K562 (cell line): ENCODE data around the gene C2orf72. TPM values are rescaled to one million over a fixed set of nuclear protein-coding genes. Genes with fewer than 3 reads are reported as not detected.

ENCODE experiments used
- ATAC-seq: fragments of 200-7000 bp; cut with Tn5 transposase; 3 replicates; pipeline ENCODE4 v1.9.1; 2020; ENCODE audit warnings: moderate library complexity
- BruUV-seq: library from RNA; stranded (reverse); fragments of 400-500 nt; replicated peaks from 2 replicates; lab custom pipeline; 2021; lab: Mats Ljungman, UMichigan
- CTCF ChIA-PET: fragments of 300-600 bp; formaldehyde crosslinking; extraction: SDS; loops from one replicate; lab custom pipeline; 2021; ENCODE audit warnings: low intra/inter-chr PET ratio; lab: Yijun Ruan, JAX
- POLR2A ChIA-PET: fragments of 300-600, 350-650 bp; sonication (Branson Sonifier 250); formaldehyde crosslinking; extraction: SDS; loops from one replicate; lab custom pipeline; 2021; ENCODE audit warnings: antibody characterized with exemption, inconsistent platforms; lab: Yijun Ruan, JAX
- DNase-seq, 4 experiments: peaks; one replicate each; pipeline versions ENCODE4 v3.0.0 to v3.0.0-alpha.2; 2011 to 2018; ENCODE audit warnings: low spot score in 3 of 4, mixed read lengths in 3 of 4; ENCODE audit errors: extremely low read depth in 1 of 4
- FAIRE-seq: peaks from 2 replicates; lab custom pipeline; 2011; peaks lifted over from hg19 to GRCh38; lab: Jason Lieb, UNC
- H2AFZ ChIP-seq: 2 replicates; pipeline ENCODE4 v1.6.0; 2011; ENCODE audit warnings: low read depth, low read length, control low read depth, inconsistent platforms
- H3K27ac ChIP-seq: fragments of 200-600 bp; 3 replicates; pipeline ENCODE4 v1.8.0; 2011; ENCODE audit warnings: low read depth, mild to moderate bottlenecking, control low read depth, inconsistent platforms, low read length, moderate library complexity, mixed read lengths; ENCODE audit errors: extremely low read depth
- H3K27me3 ChIP-seq, 2 experiments: fragments of 300-600 bp in 1 of 2; 2 replicates in 1 of 2; 3 replicates in 1 of 2; pipeline versions ENCODE4 v1.6.0 to v1.8.0; 2011; ENCODE audit warnings: inconsistent platforms in 2 of 2, low read length in 2 of 2, mild to moderate bottlenecking in 1 of 2, mixed read lengths in 1 of 2, moderate library complexity in 1 of 2; ENCODE audit not compliant: control insufficient read depth in 2 of 2, insufficient read depth in 2 of 2
- H3K36me3 ChIP-seq: fragments of 300-600 bp; 3 replicates; pipeline ENCODE4 v1.8.0; 2011; ENCODE audit warnings: mild to moderate bottlenecking, low read length, inconsistent platforms; ENCODE audit not compliant: control insufficient read depth, insufficient read depth
- H3K4me1 ChIP-seq, 2 experiments: fragments of 200-600 bp in 1 of 2; replicated peaks in 1 of 2; 2 replicates in 1 of 2; 3 replicates in 1 of 2; pipeline versions ENCODE4 v1.5.1 to v1.8.0; 2011; ENCODE audit warnings: inconsistent platforms in 2 of 2, low read length in 2 of 2, mild to moderate bottlenecking in 1 of 2, mixed read lengths in 1 of 2, moderate library complexity in 1 of 2; ENCODE audit not compliant: control insufficient read depth in 2 of 2, insufficient read depth in 2 of 2
- H3K4me2 ChIP-seq: 2 replicates; pipeline ENCODE4 v1.6.1; 2011; ENCODE audit warnings: low read length, control low read depth, inconsistent platforms, mixed read lengths; ENCODE audit not compliant: insufficient read depth
- H3K4me3 ChIP-seq: fragments of 200-600 bp; sonication (generic), shearing (Covaris generic); 2 replicates; pipeline ENCODE4 v1.5.1; 2016; ENCODE audit warnings: control low read depth, inconsistent platforms
- H3K79me2 ChIP-seq: fragments of 200-600 bp; 3 replicates; pipeline ENCODE4 v1.8.0; 2011; ENCODE audit warnings: low read length, inconsistent platforms; ENCODE audit not compliant: control insufficient read depth, insufficient read depth
- H3K9ac ChIP-seq, 2 experiments: 2 replicates each; pipeline versions ENCODE4 v1.6.0 to v1.6.1; 2011; ENCODE audit warnings: low read depth in 2 of 2, low read length in 2 of 2, control low read depth in 1 of 2, inconsistent platforms in 1 of 2, mild to moderate bottlenecking in 1 of 2, mixed read lengths in 1 of 2; ENCODE audit not compliant: insufficient read depth in 1 of 2
- H3K9me1 ChIP-seq: one replicate; pipeline ENCODE4 v1.6.0; 2011; ENCODE audit warnings: inconsistent platforms, mild to moderate bottlenecking, low read length, moderate library complexity; ENCODE audit not compliant: control insufficient read depth, insufficient read depth
- H3K9me3 ChIP-seq: replicated peaks from 2 replicates; pipeline ENCODE4 v1.5.1; 2011; ENCODE audit warnings: low read depth, low read length, inconsistent platforms; ENCODE audit not compliant: control insufficient read depth, insufficient read depth
- H4K20me1 ChIP-seq: replicated peaks from 2 replicates; pipeline ENCODE4 v1.6.1; 2011; ENCODE audit warnings: low read length, inconsistent platforms, mixed read lengths; ENCODE audit not compliant: control insufficient read depth, insufficient read depth
- FOSL1 ChIP-seq: fragments of 200-800 bp; sonication (Bioruptor generic); conservative IDR thresholded peaks from 2 replicates; pipeline ENCODE4 v1.6.1; 2016; ENCODE audit warnings: missing genetic modification characterization, missing compliant biosample characterization
- RAD51 ChIP-seq: fragments of 450-650 bp; IDR thresholded peaks from 2 replicates; pipeline ENCODE4 v1.7.1; 2016; ENCODE audit warnings: low read depth, mild to moderate bottlenecking, borderline replicate concordance
- WGBS: fragments of 100-300 bp; shearing (Covaris generic); methylation state at CpG from one replicate; pipeline ENCODE4 v1.1.6; 2016; ENCODE audit warnings: low coverage, mixed read lengths; ENCODE audit not compliant: insufficient coverage; ENCODE audit errors: missing lambda C conversion rate; 5-methylcytosine and 5-hydroxymethylcytosine counted together
- in situ Hi-C: fragments of 300-500 bp; cut with MboI; formaldehyde crosslinking; loops from 4 replicates; pipeline ENCODE4 v1.15.0; 2018; ENCODE audit warnings: inconsistent platforms, mixed read lengths
- intact Hi-C: fragments of 100-400 bp; cut with micrococcal nuclease; formaldehyde crosslinking; loops from 2 replicates; pipeline ENCODE4 v1.14.2; 2022
- polyA plus RNA-seq, 8 experiments: library from polyadenylated mRNA; depleted of rRNA in 4 of 8; stranded (reverse) in 5 of 8; unstranded in 3 of 8; fragments of >200 nt; fragmentation: Nextera tagmentation in 2 of 8; fragmentation: Illumina TruSeq in 1 of 8; extraction: Ambion mirVana in 2 of 8; extraction: Trizol in 1 of 8; gene quantifications; 2 replicates each; pipeline versions ENCODE4 v1.2.1 to v1.2.3, GENCODE V29; 2011 to 2014; ENCODE audit warnings: inconsistent platforms in 1 of 8, missing spikeins in 1 of 8
- total RNA-seq, 7 experiments: library from RNA; depleted of rRNA in 6 of 7; stranded (reverse); fragments of >200 nt in 6 of 7; fragmentation: Illumina TruSeq in 2 of 7; extraction: Trizol in 2 of 7; gene quantifications; 2 replicates each; pipeline versions ENCODE4 v1.2.1 to v1.2.3, GENCODE V29; 2011 to 2021; ENCODE audit warnings: low replicate concordance in 1 of 7
- TF ChIP-seq, protein P1 (sequence below): fragments of 250-450 bp; sonication (Bioruptor Pico); IDR thresholded peaks from 2 replicates; pipeline ENCODE4 v1.4.0; 2020; ENCODE audit warnings: borderline replicate concordance

C2orf72 gene
- total and polyA plus RNA-seq, 9 of the 15 experiments (the other 6 are each of a cell fraction or from before 2014, with no cell fraction given), result 0.08 to 0.18 (median 0.11) TPM; not detected in 6

DNA sequence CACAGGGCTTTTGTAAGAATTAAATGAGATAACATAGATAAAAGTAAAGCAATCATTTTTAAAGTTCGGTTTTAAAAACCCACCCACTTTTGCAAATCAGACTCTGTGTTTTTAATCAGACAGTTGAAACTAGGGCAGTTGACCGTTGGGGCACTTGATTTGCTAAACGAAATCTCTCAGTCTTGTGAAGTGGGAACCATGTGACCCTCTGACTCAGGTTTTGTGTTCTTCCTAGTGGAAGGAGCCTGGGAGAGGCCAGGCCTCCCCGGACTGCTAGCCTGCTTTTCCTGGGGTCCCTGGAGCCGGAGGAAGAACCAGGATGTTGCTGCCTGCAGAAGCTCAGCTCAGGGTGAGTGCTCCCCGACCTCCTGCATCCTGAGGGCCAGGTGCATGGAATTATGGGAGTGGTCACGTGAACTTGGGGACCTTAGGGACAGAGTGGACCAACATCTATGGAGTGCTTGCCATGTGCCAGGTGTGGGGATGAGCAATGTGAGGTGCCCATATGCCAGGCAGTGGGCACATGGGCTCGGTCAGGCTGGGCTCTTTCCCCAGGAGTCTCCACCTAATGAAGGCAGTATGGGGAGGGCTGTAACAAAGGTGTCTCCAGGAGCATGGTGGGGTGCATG is 3.9 kb downstream of the C2orf72 start:
- Histone ChIP-seq H3K9ac (no peak overlapping the region), H3K4me3 (no peak overlapping the region), H3K4me2 (no peak overlapping the region), H3K27me3 (peaks cover 12 to 27% of the 10 kb centered on the region in 2 experiments; a peak in 4 of 5 replicates), H3K79me2 (no peaks in the 10 kb centered on the region), H3K36me3 (no peaks in the 10 kb centered on the region), H4K20me1 (no peaks in the 10 kb centered on the region), H2AFZ (no peak overlapping the region), H3K9me1 (no peaks in the 10 kb centered on the region), H3K9me3 (no peaks in the 10 kb centered on the region), H3K27ac (no peak overlapping the region), H3K4me1 (peaks cover 0 to 11% of the 10 kb centered on the region in 2 experiments; a peak in 2 of 5 replicates)
- intact Hi-C loops, result no loop called here
- in situ Hi-C loops, result no loop called here
- ATAC-seq, result no peak
- DNase-seq, result no peak
- no TSS peak for BruUV-seq
- FAIRE-seq, result no peak
- CTCF ChIA-PET, result no interaction called here
- POLR2A ChIA-PET, result interaction anchor here (1.7 kb wide), 1 partner anchor 10 kb away, joined by 4 read pairs; no protein-coding TSS in a partner anchor
- TF ChIP-seq FOSL1 (peak; percentile 47), RAD51 (peak; percentile 38; the same call in 1 of the 2 replicates)
- TF ChIP-seq, protein P1, sequence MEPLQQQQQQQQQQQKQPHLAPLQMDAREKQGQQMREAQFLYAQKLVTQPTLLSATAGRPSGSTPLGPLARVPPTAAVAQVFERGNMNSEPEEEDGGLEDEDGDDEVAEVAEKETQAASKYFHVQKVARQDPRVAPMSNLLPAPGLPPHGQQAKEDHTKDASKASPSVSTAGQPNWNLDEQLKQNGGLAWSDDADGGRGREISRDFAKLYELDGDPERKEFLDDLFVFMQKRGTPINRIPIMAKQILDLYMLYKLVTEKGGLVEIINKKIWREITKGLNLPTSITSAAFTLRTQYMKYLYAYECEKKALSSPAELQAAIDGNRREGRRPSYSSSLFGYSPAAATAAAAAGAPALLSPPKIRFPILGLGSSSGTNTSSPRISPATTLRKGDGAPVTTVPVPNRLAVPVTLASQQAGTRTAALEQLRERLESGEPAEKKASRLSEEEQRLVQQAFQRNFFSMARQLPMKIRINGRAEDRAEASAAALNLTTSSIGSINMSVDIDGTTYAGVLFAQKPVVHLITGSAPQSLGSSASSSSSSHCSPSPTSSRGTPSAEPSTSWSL (CRISPR knock-in tag), result no peak
- WGBS, result 4% methylated on average over 8 of the region's 8 CpGs
